Vagina (tissue), 2 donors: ENCODE results near the gene CNPY3. TPM values are rescaled to one million over a fixed set of nuclear protein-coding genes. Genes with fewer than 3 reads are reported as not detected.
"Not testable (repeated sequence)": the region's sequence is repeated elsewhere in the genome, so short reads cannot be mapped to it uniquely, and the experiment has no call there.

Experiments
- DNase-seq, 2 donors: peaks; one replicate each; pipeline ENCODE4 v3.0.0-alpha.2; 2017; ENCODE audit errors: extremely low spot score in 2 of 2
- H3K27ac ChIP-seq: fragments of 200-600 bp; sonication (generic); one replicate; pipeline ENCODE4 v1.5.1; 2019
- H3K27me3 ChIP-seq: fragments of 200-600 bp; sonication (generic); one replicate; pipeline ENCODE4 v1.5.1; 2019
- H3K36me3 ChIP-seq, 2 donors: fragments of 200-600 bp; sonication (generic); one replicate each; pipeline ENCODE4 v1.5.1; 2017 to 2019
- H3K4me1 ChIP-seq: fragments of 200-600 bp; sonication (generic); one replicate; pipeline ENCODE4 v1.5.1; 2019
- H3K4me3 ChIP-seq, 2 donors: fragments of 200-600 bp; sonication (generic); 1 replicate in 1 of 2; 2 replicates in 1 of 2; pipeline ENCODE4 v1.5.1; 2016 to 2019
- H3K9me3 ChIP-seq: fragments of 200-600 bp; sonication (generic); one replicate; pipeline ENCODE4 v1.5.1; 2019
- POLR2A ChIP-seq, 2 donors: fragments of 450-650 bp; IDR thresholded peaks; one replicate each; pipeline ENCODE4 v1.6.1; 2017; ENCODE audit warnings: antibody characterized with exemption in 2 of 2, mild to moderate bottlenecking in 2 of 2, moderate library complexity in 2 of 2
- POLR2AphosphoS5 ChIP-seq, 2 donors: sonication (generic); formaldehyde crosslinking; IDR thresholded peaks; one replicate each; pipeline ENCODE4 v1.9.0; 2017; ENCODE audit warnings: antibody characterized with exemption in 2 of 2, mild to moderate bottlenecking in 2 of 2, low read depth in 1 of 2; ENCODE audit not compliant: insufficient read depth in 1 of 2
- intact Hi-C: fragments of 100-400 bp; cut with DNase I; formaldehyde crosslinking; loops from one replicate; pipeline ENCODE4 v1.15.1; 2023
- total RNA-seq: library from RNA; depleted of rRNA; stranded (reverse); fragments of >200 nt; gene quantifications from one replicate; pipeline ENCODE4 v1.2.3, GENCODE V29; 2016
- TF ChIP-seq, protein P1 (sequence below), 3 experiments: fragments of 450-650 bp in 2 of 3; fragments of 200-600 bp in 1 of 3; sonication (generic) in 1 of 3; IDR thresholded peaks; one replicate each; pipeline ENCODE4 v1.5.1; 2017 to 2019; ENCODE audit warnings: antibody characterized with exemption in 3 of 3, mild to moderate bottlenecking in 2 of 3, moderate library complexity in 2 of 3

The CNPY3 gene
- total RNA-seq, 1 donor from 2014 or later = 30.2 TPM

DNA sequence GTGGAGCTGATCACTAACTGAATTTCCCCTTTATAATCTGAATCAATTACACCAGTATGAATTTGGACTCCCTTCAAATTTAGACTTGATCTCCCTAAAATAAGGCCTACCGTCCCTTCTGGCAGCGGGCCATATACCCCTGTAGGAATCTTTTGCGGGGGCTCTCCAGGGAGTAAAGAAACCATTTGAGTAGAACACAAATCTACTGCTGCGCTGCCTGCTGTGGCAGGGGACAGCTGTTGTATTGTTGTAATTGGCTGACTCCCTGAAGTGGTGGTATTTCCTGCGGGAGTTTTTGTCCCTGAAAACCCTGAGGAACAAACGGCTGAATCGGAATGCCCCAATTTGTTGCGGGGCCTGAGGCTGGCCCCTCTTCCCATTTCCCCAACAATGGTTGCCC lies 29.4 kb upstream of the CNPY3 start:
- H3K4me3 ChIP-seq = no peak overlapping the region
- no peak for DNase-seq
- intact Hi-C loops = loop anchor here (5.0 to 10.0 kb wide), 2 partner anchors 115 to 242 kb away; partner anchors contain the start of genes KLHDC3 and MEA1
- H3K27ac ChIP-seq = no peak overlapping the region
- H3K36me3 ChIP-seq = no peaks in the 10 kb centered on the region
- no peaks in the 10 kb centered on the region for H3K9me3 ChIP-seq
- no peaks in the 10 kb centered on the region for H3K27me3 ChIP-seq
- TF ChIP-seq POLR2AphosphoS5 (IDR thresholded peaks at IDR 0.05; ENCODE audit: insufficient read depth in 1 of 2, low read depth in 1 of 2) = no peak
- TF ChIP-seq POLR2A (IDR thresholded peaks at IDR 0.05) = no peak
- TF ChIP-seq, protein P1, sequence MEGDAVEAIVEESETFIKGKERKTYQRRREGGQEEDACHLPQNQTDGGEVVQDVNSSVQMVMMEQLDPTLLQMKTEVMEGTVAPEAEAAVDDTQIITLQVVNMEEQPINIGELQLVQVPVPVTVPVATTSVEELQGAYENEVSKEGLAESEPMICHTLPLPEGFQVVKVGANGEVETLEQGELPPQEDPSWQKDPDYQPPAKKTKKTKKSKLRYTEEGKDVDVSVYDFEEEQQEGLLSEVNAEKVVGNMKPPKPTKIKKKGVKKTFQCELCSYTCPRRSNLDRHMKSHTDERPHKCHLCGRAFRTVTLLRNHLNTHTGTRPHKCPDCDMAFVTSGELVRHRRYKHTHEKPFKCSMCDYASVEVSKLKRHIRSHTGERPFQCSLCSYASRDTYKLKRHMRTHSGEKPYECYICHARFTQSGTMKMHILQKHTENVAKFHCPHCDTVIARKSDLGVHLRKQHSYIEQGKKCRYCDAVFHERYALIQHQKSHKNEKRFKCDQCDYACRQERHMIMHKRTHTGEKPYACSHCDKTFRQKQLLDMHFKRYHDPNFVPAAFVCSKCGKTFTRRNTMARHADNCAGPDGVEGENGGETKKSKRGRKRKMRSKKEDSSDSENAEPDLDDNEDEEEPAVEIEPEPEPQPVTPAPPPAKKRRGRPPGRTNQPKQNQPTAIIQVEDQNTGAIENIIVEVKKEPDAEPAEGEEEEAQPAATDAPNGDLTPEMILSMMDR (IDR thresholded peaks at IDR 0.05) = no peak
- no peaks in the 10 kb centered on the region for H3K4me1 ChIP-seq

DNA sequence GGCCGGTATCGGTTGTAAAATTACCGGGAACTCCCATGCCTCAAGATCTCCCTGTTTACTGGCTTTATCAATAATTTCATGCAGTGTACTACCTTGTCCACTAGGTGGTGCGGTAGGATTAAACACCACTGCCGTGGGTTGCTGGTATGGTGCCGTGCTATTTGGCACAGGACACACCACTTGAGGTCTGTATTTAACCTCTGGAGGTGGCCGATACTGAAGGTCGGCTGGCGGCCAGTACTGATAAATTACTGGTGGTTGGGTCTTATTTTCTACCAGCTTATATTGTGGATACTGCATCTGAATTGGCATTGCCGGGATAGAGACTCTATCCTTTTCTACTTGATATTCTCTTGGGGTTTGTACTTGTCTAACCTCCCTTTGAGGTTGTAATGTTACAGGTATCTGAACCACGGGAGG lies 27.7 kb upstream of the CNPY3 start:
- TF ChIP-seq, protein P1 (IDR thresholded peaks at IDR 0.05) = peak; percentile 82 to 87 (median 87)
- no peak for TF ChIP-seq POLR2A (IDR thresholded peaks at IDR 0.05)
- peak in 1 of 2 donors; percentile 61 for TF ChIP-seq POLR2AphosphoS5 (IDR thresholded peaks at IDR 0.05; ENCODE audit: insufficient read depth in 1 of 2, low read depth in 1 of 2)
- intact Hi-C loops = loop anchor here (5.0 to 10.0 kb wide), 2 partner anchors 113 to 241 kb away; partner anchors contain the start of genes KLHDC3 and MEA1
- no peak for DNase-seq

DNA sequence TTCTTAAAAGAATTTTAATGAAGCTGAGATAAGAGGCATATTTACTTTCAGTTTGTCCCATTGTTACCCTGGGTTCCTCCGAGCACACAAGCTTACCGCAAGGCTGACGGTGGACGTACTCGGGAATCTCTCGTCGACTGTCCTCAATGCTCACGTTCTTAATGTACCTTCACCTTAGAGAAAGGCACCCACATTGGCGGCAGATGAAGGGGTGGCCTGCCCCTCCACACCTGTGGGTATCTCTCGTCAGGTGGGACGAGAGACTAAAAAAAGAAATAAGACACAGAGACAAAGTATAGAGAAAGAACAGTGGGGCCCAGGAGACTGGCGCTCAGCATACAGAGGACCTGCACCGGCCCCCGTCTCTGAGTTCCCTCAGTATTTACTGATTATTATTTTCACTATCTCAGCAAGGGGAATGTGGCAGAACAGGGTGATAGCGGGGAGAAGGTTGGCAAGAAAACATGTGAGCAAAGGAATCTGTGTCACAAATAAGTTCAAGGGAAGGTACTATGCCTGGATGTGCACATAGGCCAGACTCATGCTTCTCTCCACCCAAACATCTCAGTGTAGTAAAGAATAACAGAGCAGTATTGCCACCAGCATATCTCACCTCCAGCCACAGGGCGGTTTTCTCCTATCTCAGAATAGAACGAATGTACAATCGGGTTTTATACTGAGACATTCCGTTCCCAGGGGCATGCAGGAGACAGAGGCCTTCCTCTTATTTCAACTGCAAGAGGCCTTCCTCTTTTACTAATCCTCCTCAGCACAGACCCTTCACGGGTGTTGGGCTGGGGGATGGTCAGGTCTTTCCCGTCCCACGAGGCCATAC lies 26.6 kb upstream of the CNPY3 start:
- not testable (repeated sequence) for DNase-seq, H3K4me1 ChIP-seq, H3K27me3 ChIP-seq, H3K9me3 ChIP-seq, H3K36me3 ChIP-seq
- H3K27ac ChIP-seq = peak overlapping the region; percentile 22
- H3K4me3 ChIP-seq = peak overlapping the region in 1 of 2 donors; percentile 13
- intact Hi-C loops = loop anchor here (5.0 to 10.0 kb wide), 2 partner anchors 112 to 240 kb away; partner anchors contain the start of genes KLHDC3 and MEA1

More for the DNA sequence above, 27.7 kb upstream of the CNPY3 start:
- Histone ChIP-seq H3K4me1 (no peaks in the 10 kb centered on the region), H3K27me3 (no peaks in the 10 kb centered on the region), H3K4me3 (peak overlapping the region in 1 of 2 donors; percentile 13), H3K36me3 (no peaks in the 10 kb centered on the region), H3K27ac (peak overlapping the region; percentile 22), H3K9me3 (no peaks in the 10 kb centered on the region)

DNA sequence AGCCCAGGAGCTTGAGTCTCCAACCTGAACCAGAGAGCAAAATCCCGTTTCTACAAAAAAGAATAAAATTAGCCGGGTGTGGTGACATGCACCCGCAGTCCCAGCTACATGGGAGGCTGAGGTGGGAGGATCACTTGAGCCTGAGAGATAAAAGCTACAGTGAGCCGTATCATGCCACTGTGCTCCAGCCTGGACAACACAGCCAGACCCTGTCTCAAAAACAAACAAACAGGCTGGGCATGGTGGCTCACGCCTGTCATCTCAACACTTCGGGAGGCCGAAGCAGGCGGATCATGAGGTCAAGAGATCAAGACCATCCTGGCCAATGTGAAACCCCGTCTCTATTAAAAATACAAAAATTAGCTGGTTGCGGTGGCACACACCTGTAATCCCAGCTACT lies 24.8 kb upstream of the CNPY3 start:
- H3K27me3 ChIP-seq = no peaks in the 10 kb centered on the region
- no peak for DNase-seq
- TF ChIP-seq, protein P1 (IDR thresholded peaks at IDR 0.05) = no peak
- TF ChIP-seq POLR2A (IDR thresholded peaks at IDR 0.05) (no peak), POLR2AphosphoS5 (IDR thresholded peaks at IDR 0.05; ENCODE audit: insufficient read depth in 1 of 2, low read depth in 1 of 2) (no peak)
- H3K36me3 ChIP-seq = no peaks in the 10 kb centered on the region
- intact Hi-C loops = loop anchor here (2.0 to 10.0 kb wide), 3 partner anchors 76 to 238 kb away; partner anchors contain the start of genes KLHDC3 and MEA1
- no peaks in the 10 kb centered on the region for H3K9me3 ChIP-seq
- no peak overlapping the region for H3K4me3 ChIP-seq
- H3K27ac ChIP-seq = no peak overlapping the region
- H3K4me1 ChIP-seq = no peaks in the 10 kb centered on the region

DNA sequence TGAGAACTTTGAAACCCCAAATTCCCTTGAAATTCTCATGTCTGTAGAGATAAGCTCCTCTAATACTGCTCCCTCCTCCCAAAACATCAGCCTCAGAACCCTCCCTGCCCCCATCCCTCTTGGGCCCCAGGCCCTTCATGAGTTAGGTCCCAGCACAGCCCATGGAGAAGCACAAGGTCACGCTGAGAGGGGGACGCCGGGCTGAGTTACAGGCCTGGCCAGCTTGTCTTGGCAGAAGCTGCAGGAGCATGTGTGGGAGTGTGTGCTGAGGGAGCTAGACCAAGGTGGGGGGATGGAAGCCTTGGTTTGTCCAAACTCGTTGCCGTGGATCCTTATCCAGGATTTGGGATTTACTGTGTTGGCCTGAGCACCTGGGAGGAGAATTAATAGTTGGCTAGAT lies 21.9 kb upstream of the CNPY3 start:
- DNase-seq = no peak
- H3K27ac ChIP-seq = no peak overlapping the region
- intact Hi-C loops = loop anchor here (10.0 kb wide), 1 partner anchor 107 kb away; the partner anchor contains the start of genes KLHDC3 and MEA1

More for the DNA sequence above, 21.9 kb upstream of the CNPY3 start:
- Histone ChIP-seq H3K4me3 (no peak overlapping the region), H3K9me3 (no peaks in the 10 kb centered on the region), H3K4me1 (peaks cover 7% of the 10 kb centered on the region), H3K36me3 (no peaks in the 10 kb centered on the region), H3K27me3 (no peaks in the 10 kb centered on the region)
- TF ChIP-seq POLR2AphosphoS5 (IDR thresholded peaks at IDR 0.05; ENCODE audit: insufficient read depth in 1 of 2, low read depth in 1 of 2) = peak in 1 of 2 donors; percentile 41
- TF ChIP-seq, protein P1 (IDR thresholded peaks at IDR 0.05) = no peak
